ENCODE results near the gene TRAPPC4.
"Not testable (repeated sequence)": the region's sequence is repeated elsewhere in the genome, so short reads cannot be mapped to it uniquely, and the experiment has no call there.

TRAPPC4 gene

GRCh38 chr11:119055901-119056300, 37.3 kb downstream of the TRAPPC4 start:
- peak overlapping the region; percentile 56 for H3K27ac ChIP-seq (ENCODE audit: low read length)

GRCh38 chr11:119056421-119056999, 37.9 kb downstream of the TRAPPC4 start:
- peak overlapping the region; percentile 56 for H3K27ac ChIP-seq (ENCODE audit: low read length)
- peaks cover 8 to 25% of the 10 kb centered on the region in 2 donors for H3K4me1 ChIP-seq (ENCODE audit: control insufficient read depth in 1 of 2, insufficient read depth in 2 of 2, low read length in 2 of 2)
- H3K9me3 ChIP-seq (ENCODE audit: control insufficient read depth in 1 of 2, low read length in 2 of 2), result no peaks in the 10 kb centered on the region
- H3K36me3 ChIP-seq (ENCODE audit: control insufficient read depth in 1 of 2, insufficient read depth in 2 of 2, low read length in 2 of 2), result peaks cover 28 to 31% of the 10 kb centered on the region in 2 donors
- no peaks in the 10 kb centered on the region for H3K27me3 ChIP-seq (ENCODE audit: low read depth, low read length)
- peak overlapping the region; percentile 78 to 90 for H3K4me3 ChIP-seq (ENCODE audit: low read depth in 1 of 2, low read length in 2 of 2)

More at GRCh38 chr11:119055901-119056300, 37.3 kb downstream of the TRAPPC4 start:
- peaks cover 8 to 25% of the 10 kb centered on the region in 2 donors for H3K4me1 ChIP-seq (ENCODE audit: control insufficient read depth in 1 of 2, insufficient read depth in 2 of 2, low read length in 2 of 2)
- no peaks in the 10 kb centered on the region for H3K9me3 ChIP-seq (ENCODE audit: control insufficient read depth in 1 of 2, low read length in 2 of 2)
- no peaks in the 10 kb centered on the region for H3K27me3 ChIP-seq (ENCODE audit: low read depth, low read length)
- peak overlapping the region; percentile 78 to 90 for H3K4me3 ChIP-seq (ENCODE audit: low read depth in 1 of 2, low read length in 2 of 2)
- peaks cover 34 to 37% of the 10 kb centered on the region in 2 donors for H3K36me3 ChIP-seq (ENCODE audit: control insufficient read depth in 1 of 2, insufficient read depth in 2 of 2, low read length in 2 of 2)

- Histone ChIP-seq H3K4me1 (ENCODE audit: control insufficient read depth in 1 of 2, insufficient read depth in 2 of 2, low read length in 2 of 2) (peaks cover 8 to 25% of the 10 kb centered on the region in 2 donors), H3K9me3 (ENCODE audit: control insufficient read depth in 1 of 2, low read length in 2 of 2) (no peaks in the 10 kb centered on the region), H3K27ac (ENCODE audit: low read length) (peak within 1 kb of the TSS; percentile 92), H3K4me3 (ENCODE audit: low read depth in 1 of 2, low read length in 2 of 2) (peak within 1 kb of the TSS; percentile 89 to 90), H3K36me3 (ENCODE audit: control insufficient read depth in 1 of 2, insufficient read depth in 2 of 2, low read length in 2 of 2) (peaks cover 21 to 24% of the 10 kb centered on the region in 2 donors), H3K27me3 (ENCODE audit: low read depth, low read length) (no peaks in the 10 kb centered on the region)
Observed at GRCh38 chr11:119057000-119057769, 38.6 kb downstream of the TRAPPC4 start, which contains the start of gene HYOU1. Gene HYOU1 (minus strand): TSS chr11:119057205. CDS start chr11:119056160, 1,045 bp downstream.

DNA sequence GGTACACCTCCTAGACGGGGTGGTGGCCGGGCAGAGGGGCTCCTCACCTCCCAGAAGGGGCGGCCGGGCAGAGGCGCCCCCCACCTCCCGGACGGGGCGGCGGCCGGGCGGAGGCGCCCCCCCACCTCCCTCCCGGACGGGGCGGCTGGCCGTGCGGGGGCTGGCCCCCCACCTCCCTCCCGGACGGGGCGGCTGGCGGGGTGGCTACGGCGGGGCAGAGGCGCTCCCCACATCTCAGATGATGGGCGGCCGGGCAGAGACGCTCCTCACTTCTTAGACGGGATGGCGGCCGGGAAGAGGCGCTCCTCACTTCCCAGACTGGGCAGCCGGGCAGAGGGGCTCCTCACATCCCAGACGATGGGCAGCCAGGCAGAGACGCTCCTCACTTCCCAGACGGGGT, 40.6 kb downstream of the TRAPPC4 start:
- not testable (repeated sequence) for H3K27ac ChIP-seq (ENCODE audit: low read length); H3K9me3 ChIP-seq (ENCODE audit: control insufficient read depth in 1 of 2, low read length in 2 of 2); H3K36me3 ChIP-seq (ENCODE audit: control insufficient read depth in 1 of 2, insufficient read depth in 2 of 2, low read length in 2 of 2); H3K27me3 ChIP-seq (ENCODE audit: low read depth, low read length); H3K4me3 ChIP-seq (ENCODE audit: low read depth in 1 of 2, low read length in 2 of 2)
- peaks cover 8 to 25% of the 10 kb centered on the region in 2 donors for H3K4me1 ChIP-seq (ENCODE audit: control insufficient read depth in 1 of 2, insufficient read depth in 2 of 2, low read length in 2 of 2)

GRCh38 chr11:119061256-119061655, 42.7 kb downstream of the TRAPPC4 start:
- H3K27me3 ChIP-seq (ENCODE audit: low read depth, low read length), result no peaks in the 10 kb centered on the region
- H3K4me1 ChIP-seq (ENCODE audit: control insufficient read depth in 1 of 2, insufficient read depth in 2 of 2, low read length in 2 of 2), result peaks cover 3 to 15% of the 10 kb centered on the region in 2 donors
- no peaks in the 10 kb centered on the region for H3K36me3 ChIP-seq (ENCODE audit: control insufficient read depth in 1 of 2, insufficient read depth in 2 of 2, low read length in 2 of 2)
- H3K9me3 ChIP-seq (ENCODE audit: control insufficient read depth in 1 of 2, low read length in 2 of 2), result no peaks in the 10 kb centered on the region
- no peak overlapping the region for H3K27ac ChIP-seq (ENCODE audit: low read length)
- no peak overlapping the region for H3K4me3 ChIP-seq (ENCODE audit: low read depth in 1 of 2, low read length in 2 of 2)

GRCh38 chr11:119062779-119063178, 44.2 kb downstream of the TRAPPC4 start:
- H3K4me3 ChIP-seq (ENCODE audit: low read depth in 1 of 2, low read length in 2 of 2), result no peak overlapping the region
- no peaks in the 10 kb centered on the region for H3K27me3 ChIP-seq (ENCODE audit: low read depth, low read length)
- no peaks in the 10 kb centered on the region for H3K9me3 ChIP-seq (ENCODE audit: control insufficient read depth in 1 of 2, low read length in 2 of 2)
- peaks cover 3 to 16% of the 10 kb centered on the region in 2 donors for H3K4me1 ChIP-seq (ENCODE audit: control insufficient read depth in 1 of 2, insufficient read depth in 2 of 2, low read length in 2 of 2)
- no peak overlapping the region for H3K27ac ChIP-seq (ENCODE audit: low read length)
- H3K36me3 ChIP-seq (ENCODE audit: control insufficient read depth in 1 of 2, insufficient read depth in 2 of 2, low read length in 2 of 2), result no peaks in the 10 kb centered on the region

- Histone ChIP-seq H3K4me3 (ENCODE audit: low read depth in 1 of 2, low read length in 2 of 2) (no peak overlapping the region), H3K36me3 (ENCODE audit: control insufficient read depth in 1 of 2, insufficient read depth in 2 of 2, low read length in 2 of 2) (peaks cover 5 to 9% of the 10 kb centered on the region in 2 donors), H3K9me3 (ENCODE audit: control insufficient read depth in 1 of 2, low read length in 2 of 2) (no peaks in the 10 kb centered on the region), H3K4me1 (ENCODE audit: control insufficient read depth in 1 of 2, insufficient read depth in 2 of 2, low read length in 2 of 2) (peaks cover 6 to 27% of the 10 kb centered on the region in 2 donors), H3K27ac (ENCODE audit: low read length) (no peak overlapping the region), H3K27me3 (ENCODE audit: low read depth, low read length) (no peaks in the 10 kb centered on the region)
Observed at GRCh38 chr11:119065369-119065768, 46.8 kb downstream of the TRAPPC4 start.

DNA sequence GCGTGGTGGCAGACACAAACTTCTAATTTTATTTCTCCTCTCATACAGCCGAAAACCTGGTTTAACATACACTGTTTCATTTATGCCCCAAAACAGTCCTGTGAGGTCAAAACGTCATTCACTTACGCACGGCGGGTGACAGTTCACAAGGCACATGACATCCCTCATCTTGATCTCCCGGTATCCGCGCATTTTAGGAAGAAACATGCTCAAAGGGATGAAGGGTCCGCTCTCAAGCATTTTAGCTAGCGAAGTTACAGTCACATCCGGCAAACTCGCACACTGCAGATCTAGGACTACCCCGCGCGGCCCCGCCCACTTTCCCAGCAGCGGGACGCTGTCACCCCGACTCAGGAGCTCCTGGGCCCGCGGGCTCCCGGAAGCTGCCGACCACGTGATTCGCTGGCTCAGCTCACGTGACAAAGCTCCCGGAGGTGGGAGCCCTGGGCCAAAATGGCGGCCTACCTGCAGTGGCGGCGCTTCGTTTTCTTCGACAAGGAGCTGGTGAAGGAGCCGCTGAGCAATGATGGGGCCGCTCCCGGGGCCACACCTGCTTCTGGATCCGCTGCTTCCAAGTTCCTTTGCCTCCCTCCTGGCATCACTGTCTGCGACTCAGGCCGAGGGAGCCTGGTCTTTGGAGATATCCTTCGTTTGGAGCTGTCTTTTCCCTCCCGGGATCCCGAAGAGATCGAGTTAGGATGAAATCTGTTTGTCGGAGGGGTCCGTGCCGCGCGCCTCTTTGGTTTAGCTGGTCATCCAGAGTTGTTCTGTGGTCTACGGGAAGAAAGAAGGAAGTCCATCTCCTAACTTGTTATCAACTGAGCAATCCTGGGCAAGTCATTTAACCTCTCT, 49.0 kb downstream of the TRAPPC4 start, which contains the start of gene VPS11:
Gene VPS11, plus strand, starts transcription at position 448 of the 852 bp plus-strand sequence. Its CDS starts 6 bp downstream, at position 454.
- Histone ChIP-seq H3K9me3 (ENCODE audit: control insufficient read depth in 1 of 2, low read length in 2 of 2) (no peaks in the 10 kb centered on the region), H3K27me3 (ENCODE audit: low read depth, low read length) (no peaks in the 10 kb centered on the region), H3K4me3 (ENCODE audit: low read depth in 1 of 2, low read length in 2 of 2) (peak within 1 kb of the TSS; percentile 98 to 99), H3K27ac (ENCODE audit: low read length) (peak within 1 kb of the TSS; percentile 97), H3K36me3 (ENCODE audit: control insufficient read depth in 1 of 2, insufficient read depth in 2 of 2, low read length in 2 of 2) (peaks cover 15 to 28% of the 10 kb centered on the region in 2 donors), H3K4me1 (ENCODE audit: control insufficient read depth in 1 of 2, insufficient read depth in 2 of 2, low read length in 2 of 2) (peaks cover 6 to 27% of the 10 kb centered on the region in 2 donors)
